PC-3 (cell line): Measurements from ENCODE around the gene EDEM3. TPM values are rescaled to one million over a fixed set of nuclear protein-coding genes. Genes with fewer than 3 reads are reported as not detected.

ENCODE experiments used
- ATAC-seq: fragments of 200-7000 bp; cut with Tn5 transposase; 2 replicates; pipeline ENCODE4 v1.9.1; 2020; ENCODE audit warnings: mild to moderate bottlenecking, moderate library complexity
- BruUV-seq: library from RNA; stranded (reverse); fragments of 400-500 nt; replicated peaks from 2 replicates; lab custom pipeline; 2021; lab: Mats Ljungman, UMichigan
- CTCF ChIA-PET: fragments of 300-600 bp; sonication (Branson Sonifier 250); formaldehyde crosslinking; loops from one replicate; lab custom pipeline; 2022; ENCODE audit warnings: antibody characterized with exemption; lab: Charles Lee
- POLR2A ChIA-PET: fragments of 300-600 bp; sonication (Branson Sonifier 250); formaldehyde crosslinking; loops from one replicate; lab custom pipeline; 2022; ENCODE audit warnings: antibody characterized with exemption; ENCODE audit not compliant: unreplicated experiment; lab: Charles Lee
- DNase-seq: peaks from one replicate; pipeline ENCODE4 v3.0.0-alpha.2; 2015
- H2AFZ ChIP-seq: fragments of 300-600 bp; sonication (generic); 2 replicates; pipeline ENCODE4 v1.6.0; 2016; ENCODE audit warnings: antibody characterized with exemption, low read length
- H3F3A ChIP-seq: fragments of 300-600 bp; sonication (generic); one replicate; pipeline ENCODE4 v1.6.0; 2017; ENCODE audit warnings: antibody characterized with exemption, low read length, control low read depth, mild to moderate bottlenecking; ENCODE audit not compliant: unreplicated experiment
- H3K27ac ChIP-seq: fragments of 300-600 bp; sonication (generic); 2 replicates; pipeline ENCODE4 v1.5.1; 2016; ENCODE audit warnings: mild to moderate bottlenecking, low read length
- H3K27me3 ChIP-seq: fragments of 300-600 bp; sonication (generic); 2 replicates; pipeline ENCODE4 v1.6.1; 2016; ENCODE audit warnings: low read length, mixed read lengths
- H3K36me3 ChIP-seq: fragments of 300-600 bp; sonication (generic); 2 replicates; pipeline ENCODE4 v1.6.1; 2016; ENCODE audit warnings: low read depth, mixed run types, low read length, mixed read lengths
- H3K4me1 ChIP-seq: fragments of 300-600 bp; sonication (generic); 2 replicates; pipeline ENCODE4 v1.5.1; 2016; ENCODE audit warnings: low read length; ENCODE audit not compliant: insufficient read depth
- H3K4me2 ChIP-seq: fragments of 300-600 bp; sonication (generic); 2 replicates; pipeline ENCODE4 v1.6.0; 2016; ENCODE audit warnings: low read length
- H3K4me3 ChIP-seq: fragments of 300-600 bp; sonication (generic); 2 replicates; pipeline ENCODE4 v1.5.1; 2016; ENCODE audit warnings: mild to moderate bottlenecking, low read length, mixed read lengths
- H3K79me2 ChIP-seq: fragments of 300-600 bp; sonication (generic); 2 replicates; pipeline ENCODE4 v1.6.1; 2017; ENCODE audit warnings: low read length, mixed read lengths
- H3K9ac ChIP-seq: fragments of 300-600 bp; sonication (generic); 2 replicates; pipeline ENCODE4 v1.6.0; 2016; ENCODE audit warnings: mild to moderate bottlenecking, low read length
- H3K9me2 ChIP-seq: fragments of 300-600 bp; sonication (generic); replicated peaks from 2 replicates; pipeline ENCODE4 v1.6.1; 2016; ENCODE audit warnings: mixed run types, low read length, mixed read lengths
- H3K9me3 ChIP-seq: fragments of 300-600 bp; sonication (generic); 2 replicates; pipeline ENCODE4 v1.6.1; 2016; ENCODE audit warnings: low read length, mixed read lengths
- H4K20me1 ChIP-seq: fragments of 300-600 bp; sonication (generic); 2 replicates; pipeline ENCODE4 v1.6.1; 2016; ENCODE audit warnings: low read length, mixed read lengths
- EZH2 ChIP-seq: fragments of 300-600 bp; sonication (generic); IDR thresholded peaks from one replicate; pipeline ENCODE4 v1.6.1; 2017; ENCODE audit warnings: antibody characterized with exemption, mild to moderate bottlenecking, low read length; ENCODE audit not compliant: unreplicated experiment
- EZH2phosphoT487 ChIP-seq: fragments of 300-600 bp; sonication (generic); IDR thresholded peaks from 2 replicates; pipeline ENCODE4 v1.6.1; 2018; ENCODE audit warnings: mild to moderate bottlenecking, antibody characterized with exemption, low read length, borderline replicate concordance
- intact Hi-C: fragments of 100-400 bp; cut with micrococcal nuclease; formaldehyde crosslinking; loops from 2 replicates; pipeline ENCODE4 v1.9.0; 2023
- total RNA-seq: library from RNA; depleted of rRNA; stranded (reverse); fragments of >200 nt; gene quantifications from 2 replicates; pipeline ENCODE4 v1.2.3, GENCODE V29; 2014
- TF ChIP-seq, protein P1 (sequence below): fragments of 300-600 bp; sonication (generic); conservative IDR thresholded peaks from 2 replicates; pipeline ENCODE4 v1.5.1; 2017; ENCODE audit warnings: antibody characterized with exemption, low read depth, mild to moderate bottlenecking, low read length

Gene EDEM3
- total RNA-seq, 1 experiment from 2014 or later, result 16.2 TPM

DNA sequence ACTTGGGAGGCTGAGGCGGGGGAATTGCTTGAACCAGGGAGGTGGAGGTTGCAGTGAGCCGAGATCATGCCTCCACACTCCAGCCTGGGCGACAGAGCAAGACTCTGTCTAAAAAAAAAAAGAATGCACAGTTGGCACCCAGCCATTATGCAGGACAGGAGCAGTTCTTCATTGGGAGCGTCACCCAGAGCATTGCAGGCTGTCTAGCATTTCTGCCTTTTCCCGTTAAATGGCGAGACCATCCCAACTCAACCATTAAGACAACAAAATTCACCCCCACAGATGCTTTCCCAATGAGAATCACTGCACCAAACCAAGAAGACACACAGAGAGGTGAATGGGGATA lies 105.8 kb downstream of the EDEM3 start:
- ATAC-seq (no peak), DNase-seq (no peak)
- Histone ChIP-seq H3F3A (no peaks in the 10 kb centered on the region), H3K4me2 (no peak overlapping the region), H3K36me3 (no peaks in the 10 kb centered on the region), H3K4me3 (no peak overlapping the region), H4K20me1 (no peaks in the 10 kb centered on the region), H3K27ac (no peak overlapping the region), H3K9ac (no peak overlapping the region), H3K9me3 (no peaks in the 10 kb centered on the region), H3K9me2 (no peaks in the 10 kb centered on the region), H2AFZ (no peak overlapping the region), H3K79me2 (no peaks in the 10 kb centered on the region), H3K27me3 (no peaks in the 10 kb centered on the region), H3K4me1 (no peaks in the 10 kb centered on the region)
- ChIA-PET POLR2A (no interaction called here), CTCF (no interaction called here)
- no TSS peak for BruUV-seq
- intact Hi-C loops, result no loop called here
- TF ChIP-seq, protein P1, sequence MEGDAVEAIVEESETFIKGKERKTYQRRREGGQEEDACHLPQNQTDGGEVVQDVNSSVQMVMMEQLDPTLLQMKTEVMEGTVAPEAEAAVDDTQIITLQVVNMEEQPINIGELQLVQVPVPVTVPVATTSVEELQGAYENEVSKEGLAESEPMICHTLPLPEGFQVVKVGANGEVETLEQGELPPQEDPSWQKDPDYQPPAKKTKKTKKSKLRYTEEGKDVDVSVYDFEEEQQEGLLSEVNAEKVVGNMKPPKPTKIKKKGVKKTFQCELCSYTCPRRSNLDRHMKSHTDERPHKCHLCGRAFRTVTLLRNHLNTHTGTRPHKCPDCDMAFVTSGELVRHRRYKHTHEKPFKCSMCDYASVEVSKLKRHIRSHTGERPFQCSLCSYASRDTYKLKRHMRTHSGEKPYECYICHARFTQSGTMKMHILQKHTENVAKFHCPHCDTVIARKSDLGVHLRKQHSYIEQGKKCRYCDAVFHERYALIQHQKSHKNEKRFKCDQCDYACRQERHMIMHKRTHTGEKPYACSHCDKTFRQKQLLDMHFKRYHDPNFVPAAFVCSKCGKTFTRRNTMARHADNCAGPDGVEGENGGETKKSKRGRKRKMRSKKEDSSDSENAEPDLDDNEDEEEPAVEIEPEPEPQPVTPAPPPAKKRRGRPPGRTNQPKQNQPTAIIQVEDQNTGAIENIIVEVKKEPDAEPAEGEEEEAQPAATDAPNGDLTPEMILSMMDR, result no peak
- TF ChIP-seq EZH2 (no peak), EZH2phosphoT487 (no peak)

DNA sequence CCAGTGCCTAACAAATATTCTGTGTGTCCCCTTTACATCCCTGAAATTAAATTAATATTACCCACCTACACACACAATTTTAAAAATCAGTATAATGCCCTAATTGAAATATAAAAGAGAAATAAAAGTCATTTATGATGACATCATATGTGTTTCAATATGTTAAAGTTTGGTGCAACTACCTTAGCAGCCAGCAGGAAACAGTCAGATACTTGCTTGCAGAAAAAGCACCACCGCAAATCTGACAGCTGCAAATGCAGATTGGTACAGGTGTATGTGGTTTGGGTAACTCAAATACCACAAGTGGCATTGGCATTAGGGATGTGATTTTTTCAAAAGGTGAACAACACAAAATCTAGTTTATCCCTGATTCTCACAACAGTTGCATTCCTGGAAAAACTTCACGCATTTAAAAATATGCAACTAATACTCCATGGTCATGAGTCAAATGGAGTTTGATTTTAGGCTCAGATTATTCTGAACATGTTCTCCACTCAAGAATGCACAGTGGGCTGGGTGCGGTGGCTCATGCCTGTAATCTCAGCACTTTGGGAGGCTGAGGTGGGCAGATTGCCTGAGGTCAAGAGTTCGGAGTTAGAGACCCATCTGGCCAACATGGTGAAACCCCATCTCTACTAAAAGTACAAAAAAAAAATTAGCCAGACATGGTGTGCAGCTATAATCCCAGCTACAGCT lies 106.3 kb downstream of the EDEM3 start:
- BruUV-seq, result no TSS peak
- ATAC-seq (no peak), DNase-seq (no peak)
- Histone ChIP-seq H3K27ac (no peak overlapping the region), H3K9me3 (no peaks in the 10 kb centered on the region), H4K20me1 (no peaks in the 10 kb centered on the region), H3K4me3 (no peak overlapping the region), H2AFZ (no peak overlapping the region), H3K4me1 (no peaks in the 10 kb centered on the region), H3F3A (no peaks in the 10 kb centered on the region), H3K27me3 (no peaks in the 10 kb centered on the region), H3K79me2 (no peaks in the 10 kb centered on the region), H3K36me3 (no peaks in the 10 kb centered on the region), H3K4me2 (no peak overlapping the region), H3K9ac (no peak overlapping the region), H3K9me2 (no peaks in the 10 kb centered on the region)
- CTCF ChIA-PET, result no interaction called here
- TF ChIP-seq, protein P1, result no peak
- TF ChIP-seq EZH2phosphoT487 (no peak), EZH2 (no peak)
- intact Hi-C loops, result no loop called here
- POLR2A ChIA-PET, result no interaction called here

GRCh38 chr1:184647471-184647870 lies 107.2 kb downstream of the EDEM3 start:
- H2AFZ ChIP-seq, result no peak overlapping the region
- POLR2A ChIA-PET, result no interaction called here
- CTCF ChIA-PET, result no interaction called here

More at GRCh38 chr1:184647471-184647870, 107.2 kb downstream of the EDEM3 start:
- BruUV-seq, result no TSS peak
- H3K36me3 ChIP-seq, result no peaks in the 10 kb centered on the region
- no peak overlapping the region for H3K4me3 ChIP-seq
- no peak overlapping the region for H3K27ac ChIP-seq
- H3K27me3 ChIP-seq, result no peaks in the 10 kb centered on the region
- no peaks in the 10 kb centered on the region for H3K9me3 ChIP-seq
- TF ChIP-seq, protein P1, result no peak
- TF ChIP-seq EZH2phosphoT487 (no peak), EZH2 (no peak)
- no peak for ATAC-seq
- H3K4me1 ChIP-seq, result no peaks in the 10 kb centered on the region
- H3K4me2 ChIP-seq, result no peak overlapping the region
- DNase-seq, result no peak
- H3K79me2 ChIP-seq, result no peaks in the 10 kb centered on the region
- no peak overlapping the region for H3K9ac ChIP-seq
- H3K9me2 ChIP-seq, result no peaks in the 10 kb centered on the region
- intact Hi-C loops, result no loop called here
- H3F3A ChIP-seq, result no peaks in the 10 kb centered on the region
- H4K20me1 ChIP-seq, result no peaks in the 10 kb centered on the region
